ENCODE results near the gene SHFL.

Gene SHFL

GRCh38 chr19:10102787-10103236, 16.7 kb downstream of the SHFL start:
- Histone ChIP-seq H3K9me3 (ENCODE audit: severe bottlenecking) (no peaks in the 10 kb centered on the region), H3K4me3 (ENCODE audit: low read depth, low read length) (no peak overlapping the region), H3K27me3 (ENCODE audit: insufficient read depth, low read depth, severe bottlenecking) (no peaks in the 10 kb centered on the region), H3K27ac (no peak overlapping the region), H3K36me3 (peaks cover 8% of the 10 kb centered on the region)
- TF ChIP-seq CTCF (IDR thresholded peaks at IDR 0.05; ENCODE audit: low read depth, low read length) = no peak
- no peak for DNase-seq

GRCh38 chr19:10104130-10104513, 18.0 kb downstream of the SHFL start:
- no peaks in the 10 kb centered on the region for H3K9me3 ChIP-seq (ENCODE audit: severe bottlenecking)
- DNase-seq = no peak
- H3K27ac ChIP-seq = no peak overlapping the region
- peaks cover 19% of the 10 kb centered on the region for H3K36me3 ChIP-seq
- TF ChIP-seq CTCF (IDR thresholded peaks at IDR 0.05; ENCODE audit: low read depth, low read length) = no peak
- no peaks in the 10 kb centered on the region for H3K27me3 ChIP-seq (ENCODE audit: insufficient read depth, low read depth, severe bottlenecking)
- no peak overlapping the region for H3K4me3 ChIP-seq (ENCODE audit: low read depth, low read length)

- DNase-seq = no peak
- H3K27me3 ChIP-seq (ENCODE audit: insufficient read depth, low read depth, severe bottlenecking) = no peaks in the 10 kb centered on the region
- no peak for TF ChIP-seq CTCF (IDR thresholded peaks at IDR 0.05; ENCODE audit: low read depth, low read length)
- H3K27ac ChIP-seq = no peak overlapping the region
- H3K9me3 ChIP-seq (ENCODE audit: severe bottlenecking) = no peaks in the 10 kb centered on the region
- peaks cover 27% of the 10 kb centered on the region for H3K36me3 ChIP-seq
- H3K4me3 ChIP-seq (ENCODE audit: low read depth, low read length) = no peak overlapping the region
Observed at GRCh38 chr19:10104665-10105508, 18.8 kb downstream of the SHFL start.

- TF ChIP-seq CTCF (IDR thresholded peaks at IDR 0.05; ENCODE audit: low read depth, low read length) = no peak
- H3K4me3 ChIP-seq (ENCODE audit: low read depth, low read length) = no peak overlapping the region
- no peak for DNase-seq
- no peaks in the 10 kb centered on the region for H3K9me3 ChIP-seq (ENCODE audit: severe bottlenecking)
- no peak overlapping the region; the same call in 1 of the 2 replicates for H3K27ac ChIP-seq
- peaks cover 34% of the 10 kb centered on the region for H3K36me3 ChIP-seq
- H3K27me3 ChIP-seq (ENCODE audit: insufficient read depth, low read depth, severe bottlenecking) = no peaks in the 10 kb centered on the region
Observed at GRCh38 chr19:10105509-10106099, 19.5 kb downstream of the SHFL start.

- Histone ChIP-seq H3K9me3 (ENCODE audit: severe bottlenecking) (no peaks in the 10 kb centered on the region), H3K36me3 (peaks cover 41% of the 10 kb centered on the region), H3K4me3 (ENCODE audit: low read depth, low read length) (peak within 1 kb of the TSS; percentile 88), H3K27me3 (ENCODE audit: insufficient read depth, low read depth, severe bottlenecking) (no peaks in the 10 kb centered on the region), H3K27ac (peak within 1 kb of the TSS; percentile 85)
- peak; percentile 99 for DNase-seq
- no peak for TF ChIP-seq CTCF (IDR thresholded peaks at IDR 0.05; ENCODE audit: low read depth, low read length)
Observed at GRCh38 chr19:10106100-10106936, 20.2 kb downstream of the SHFL start, which contains the start of gene PPAN. Gene PPAN (plus strand): TSS chr19:10106362. CDS start chr19:10106395, 33 bp downstream.

Data from WERI-Rb-1 (cell line).